C1 segment of cervical spinal cord (tissue), 14 donors: ENCODE data around the gene NUP98.
"Not testable (repeated sequence)": the region's sequence is repeated elsewhere in the genome, so short reads cannot be mapped to it uniquely, and the experiment has no call there.

Source experiments
- DNase-seq, 14 donors: peaks; one replicate each; lab custom pipeline; 2025; lab: John Stamatoyannopoulos, UW

NUP98 gene

GRCh38 chr11:3827434-3828186, 30.3 kb upstream of the NUP98 start:
- peak in 4 of 14 donors; percentile 37 to 61 (median 55) for DNase-seq

GRCh38 chr11:3826721-3827120, 29.4 kb upstream of the NUP98 start:
- DNase-seq, result peak in 11 of 14 donors; percentile 24 to 89 (median 67)

GRCh38 chr11:3825473-3826154, 28.3 kb upstream of the NUP98 start:
- DNase-seq, result peak in 1 of 14 donors; percentile 27

GRCh38 chr11:3824714-3825472, 27.5 kb upstream of the NUP98 start:
- peak in 8 of 14 donors; percentile 23 to 60 (median 38) for DNase-seq

GRCh38 chr11:3823762-3824506, 26.6 kb upstream of the NUP98 start:
- no peak for DNase-seq

GRCh38 chr11:3823303-3823702, 25.9 kb upstream of the NUP98 start:
- DNase-seq, result peak in 1 of 14 donors; percentile 3

- no peak for DNase-seq
Measured at GRCh38 chr11:3822312-3822711, 25.0 kb upstream of the NUP98 start.

GRCh38 chr11:3820971-3821370, 23.6 kb upstream of the NUP98 start:
- no peak for DNase-seq

- no peak for DNase-seq
Measured at GRCh38 chr11:3817181-3817800, 19.9 kb upstream of the NUP98 start.

GRCh38 chr11:3816673-3817072, 19.3 kb upstream of the NUP98 start:
- no peak for DNase-seq

- no peak for DNase-seq
Measured at GRCh38 chr11:3815845-3816244, 18.5 kb upstream of the NUP98 start.

- DNase-seq, result not testable (repeated sequence)
Measured at GRCh38 chr11:3814832-3815231, 17.5 kb upstream of the NUP98 start.

- no peak for DNase-seq
Measured at GRCh38 chr11:3810951-3811350, 13.6 kb upstream of the NUP98 start.

GRCh38 chr11:3810446-3810845, 13.1 kb upstream of the NUP98 start:
- no peak for DNase-seq

GRCh38 chr11:3809624-3809928, 12.2 kb upstream of the NUP98 start:
- no peak for DNase-seq

GRCh38 chr11:3808861-3809623, 11.7 kb upstream of the NUP98 start:
- DNase-seq, result peak in 1 of 14 donors; percentile 19

GRCh38 chr11:3807909-3808860, 10.8 kb upstream of the NUP98 start, which contains the start of gene PGAP2:
Gene PGAP2, plus strand, starts transcription at chr11:3808560. Its CDS starts 2,700 bp downstream, at chr11:3811260.
- peak in 9 of 14 donors; percentile 9 to 43 (median 29) for DNase-seq

GRCh38 chr11:3803726-3804495, 6.6 kb upstream of the NUP98 start:
- DNase-seq, result no peak
